B cell (primary cell): ENCODE data around the gene RSPRY1. TPM values are rescaled to one million over a fixed set of nuclear protein-coding genes. Genes with fewer than 3 reads are reported as not detected.

ENCODE experiments used
- ATAC-seq: fragments of 200-7000 bp; cut with Tn5 transposase; one replicate; pipeline ENCODE4 v1.10.0; 2021; ENCODE audit warnings: low read depth, mild to moderate bottlenecking, moderate number of reproducible peaks, moderate library complexity
- CTCF ChIA-PET: fragments of 350-600 bp; sonication (Branson Sonifier 250); formaldehyde crosslinking; loops from one replicate; lab custom pipeline; 2021; ENCODE audit warnings: antibody characterized with exemption, inconsistent platforms; lab: Charles Lee
- POLR2A ChIA-PET: fragments of 350-600 bp; sonication (Branson Sonifier 250); formaldehyde crosslinking; loops from one replicate; lab custom pipeline; 2021; ENCODE audit warnings: antibody characterized with exemption; lab: Charles Lee
- DNase-seq: peaks from one replicate; pipeline ENCODE4 v3.0.0; 2013
- H2AFZ ChIP-seq: 2 replicates; pipeline ENCODE4 v1.6.1; 2012; ENCODE audit warnings: mild to moderate bottlenecking, low read depth, low read length; ENCODE audit not compliant: insufficient read depth, poor library complexity, severe bottlenecking
- H3K27ac ChIP-seq, 2 donors: 1 replicate in 1 of 2; 2 replicates in 1 of 2; pipeline ENCODE4 v1.5.1; 2012 to 2013; ENCODE audit warnings: low read length in 2 of 2, mild to moderate bottlenecking in 2 of 2, moderate library complexity in 1 of 2
- H3K27me3 ChIP-seq, 4 experiments: fragments of 200-600 bp in 1 of 4; sonication (generic) in 1 of 4; replicated peaks in 1 of 4; 1 replicate in 2 of 4; 2 replicates in 2 of 4; pipeline versions ENCODE4 v1.6.1 to v1.7.0; 2013 to 2016; ENCODE audit warnings: low read length in 3 of 4, mild to moderate bottlenecking in 2 of 4, mixed read lengths in 1 of 4, moderate library complexity in 1 of 4; ENCODE audit not compliant: insufficient read depth in 4 of 4, control insufficient read depth in 3 of 4; ENCODE audit errors: control extremely low read depth in 1 of 4
- H3K36me3 ChIP-seq, 2 experiments: replicated peaks in 1 of 2; 1 replicate in 1 of 2; 2 replicates in 1 of 2; pipeline versions ENCODE4 v1.6.1 to v1.7.1; 2013; ENCODE audit warnings: low read length in 1 of 2; ENCODE audit not compliant: insufficient read depth in 2 of 2, control insufficient read depth in 1 of 2; ENCODE audit errors: control extremely low read depth in 1 of 2, extremely low read depth in 1 of 2
- H3K4me1 ChIP-seq, 2 donors: fragments of 200-600 bp in 1 of 2; sonication (generic) in 1 of 2; 1 replicate in 1 of 2; 2 replicates in 1 of 2; pipeline versions ENCODE4 v1.5.1 to v1.6.1; 2013 to 2017; ENCODE audit warnings: low read length in 2 of 2; ENCODE audit not compliant: control insufficient read depth in 2 of 2, insufficient read depth in 2 of 2
- H3K4me2 ChIP-seq: replicated peaks from 2 replicates; pipeline ENCODE3; 2012; ENCODE audit warnings: mild to moderate bottlenecking, low read depth, low read length; ENCODE audit not compliant: poor library complexity, severe bottlenecking
- H3K4me3 ChIP-seq, 5 experiments: fragments of 200-600 bp in 1 of 5; sonication (generic) in 1 of 5; 1 replicate in 3 of 5; 2 replicates in 2 of 5; pipeline versions ENCODE4 v1.5.1 to v1.7.0; 2011 to 2016; ENCODE audit warnings: low read length in 4 of 5, mild to moderate bottlenecking in 4 of 5, low read depth in 2 of 5, control low read depth in 1 of 5, moderate library complexity in 1 of 5; ENCODE audit not compliant: insufficient read depth in 1 of 5; ENCODE audit errors: control extremely low read depth in 1 of 5, extremely low read depth in 1 of 5
- H3K79me2 ChIP-seq: fragments of 200-600 bp; sonication (generic); one replicate; pipeline ENCODE4 v1.6.0; 2016; ENCODE audit warnings: low read length; ENCODE audit not compliant: control insufficient read depth, insufficient read depth
- H3K9ac ChIP-seq: fragments of 200-600 bp; sonication (generic); 2 replicates; pipeline ENCODE4 v1.6.1; 2017; ENCODE audit warnings: mild to moderate bottlenecking, low read length, moderate library complexity
- H3K9me3 ChIP-seq, 3 donors: one replicate each; pipeline versions ENCODE4 v1.6.1 to v1.7.1; 2013; ENCODE audit warnings: low read length in 2 of 3; ENCODE audit not compliant: control insufficient read depth in 2 of 3, insufficient read depth in 1 of 3; ENCODE audit errors: control extremely low read depth in 1 of 3
- H4K20me1 ChIP-seq: 2 replicates; pipeline ENCODE4 v1.6.0; 2012; ENCODE audit warnings: mild to moderate bottlenecking, low read length; ENCODE audit not compliant: insufficient read depth, control insufficient read depth, poor library complexity, severe bottlenecking
- H3K27ac Mint-ChIP-seq: one replicate; pipeline ENCODE4 v1.8.0; 2021; ENCODE audit warnings: mixed read lengths
- H3K27me3 Mint-ChIP-seq: one replicate; pipeline ENCODE4 v1.8.0; 2021; ENCODE audit warnings: mixed read lengths
- H3K4me1 Mint-ChIP-seq: one replicate; pipeline ENCODE4 v1.8.0; 2021; ENCODE audit warnings: mixed read lengths
- H3K4me3 Mint-ChIP-seq: one replicate; pipeline ENCODE4 v1.8.0; 2021; ENCODE audit warnings: mixed read lengths
- H3K9me3 Mint-ChIP-seq: one replicate; pipeline ENCODE4 v1.8.0; 2022; ENCODE audit warnings: mixed read lengths; ENCODE audit not compliant: insufficient read depth
- CTCF ChIP-seq: fragments of 200-600 bp; IDR thresholded peaks from one replicate; pipeline ENCODE4 v1.8.0; 2022; ENCODE audit warnings: antibody characterized with exemption, mild to moderate bottlenecking
- EZH2 ChIP-seq: IDR thresholded peaks from 2 replicates; pipeline ENCODE4 v1.6.1; 2012; ENCODE audit warnings: borderline replicate concordance, low read depth, mild to moderate bottlenecking, moderate library complexity, low read length; ENCODE audit not compliant: insufficient read depth, poor library complexity, severe bottlenecking
- WGBS: methylation state at CpG from one replicate; pipeline ENCODE4 v1.1.5; 2013; ENCODE audit warnings: missing lambda C conversion rate; ENCODE audit not compliant: insufficient coverage; 5-methylcytosine and 5-hydroxymethylcytosine counted together
- intact Hi-C: fragments of 100-400 bp; cut with micrococcal nuclease; formaldehyde crosslinking; loops from one replicate; pipeline ENCODE4 v1.10.0; 2022
- polyA plus RNA-seq: library from polyadenylated mRNA; depleted of rRNA; stranded (reverse); fragments of >200 nt; gene quantifications from 2 replicates; pipeline ENCODE4 v1.2.3, GENCODE V29; 2012
- total RNA-seq, 2 donors: library from RNA; stranded (reverse); fragments of 120-200 nt in 1 of 2; gene quantifications; 1 replicate in 1 of 2; 2 replicates in 1 of 2; pipeline versions ENCODE4 v1.2.3 to v1.2.4, GENCODE V29; 2013 to 2022

RSPRY1 gene
- total and polyA plus RNA-seq, 2 donors (not counting 1 experiment from before 2014, with no cell fraction given): 9.6 to 38.4 TPM

GRCh38 chr16:57202095-57202886, 16.2 kb downstream of the RSPRY1 start:
- Histone ChIP-seq H3K9ac (no peak overlapping the region), H3K4me2 (no peak overlapping the region), H3K27me3 (no peaks in the 10 kb centered on the region), H3K36me3 (peaks cover 3 to 21% of the 10 kb centered on the region in 2 experiments), H3K4me3 (no peak overlapping the region), H3K79me2 (peaks cover 24% of the 10 kb centered on the region), H3K27ac (no peak overlapping the region), H3K4me1 (no peaks in the 10 kb centered on the region), H4K20me1 (peaks cover 11% of the 10 kb centered on the region), H3K9me3 (no peaks in the 10 kb centered on the region), H2AFZ (no peak overlapping the region)
- H3K4me3 Mint-ChIP-seq: no peak overlapping the region
- intact Hi-C loops: no loop called here
- ATAC-seq (no peak), DNase-seq (no peak)
- no peak overlapping the region for H3K27ac Mint-ChIP-seq
- H3K9me3 Mint-ChIP-seq: no peaks in the 10 kb centered on the region
- ChIA-PET POLR2A (no interaction called here), CTCF (no interaction called here)
- peaks cover 3% of the 10 kb centered on the region for H3K4me1 Mint-ChIP-seq
- WGBS: 97% methylated on average over 5 of the region's 7 CpGs
- H3K27me3 Mint-ChIP-seq: no peaks in the 10 kb centered on the region
- TF ChIP-seq EZH2 (no peak), CTCF (no peak)

- no peak for ATAC-seq
- H3K27ac ChIP-seq: no peak overlapping the region
- no peak overlapping the region for H3K27ac Mint-ChIP-seq
Measured at GRCh38 chr16:57203451-57203850, 17.3 kb downstream of the RSPRY1 start.

More at GRCh38 chr16:57203451-57203850, 17.3 kb downstream of the RSPRY1 start:
- Mint-ChIP-seq H3K27me3 (no peaks in the 10 kb centered on the region), H3K4me3 (no peak overlapping the region), H3K4me1 (peaks cover 3% of the 10 kb centered on the region), H3K9me3 (no peaks in the 10 kb centered on the region)
- no CpG with 5 or more reads among the region's 1 CpG for WGBS
- H2AFZ ChIP-seq: no peak overlapping the region
- no peak overlapping the region for H3K9ac ChIP-seq
- no peak for DNase-seq
- peaks cover 5 to 28% of the 10 kb centered on the region in 2 experiments for H3K36me3 ChIP-seq
- ChIA-PET CTCF (no interaction called here), POLR2A (no interaction called here)
- H3K4me3 ChIP-seq: no peak overlapping the region
- TF ChIP-seq CTCF: no peak
- TF ChIP-seq EZH2: no peak
- H3K27me3 ChIP-seq: no peaks in the 10 kb centered on the region
- H3K79me2 ChIP-seq: peaks cover 14% of the 10 kb centered on the region
- H3K4me1 ChIP-seq: no peaks in the 10 kb centered on the region
- no peak overlapping the region for H3K4me2 ChIP-seq
- no peaks in the 10 kb centered on the region for H3K9me3 ChIP-seq
- intact Hi-C loops: no loop called here
- H4K20me1 ChIP-seq: peaks cover 7% of the 10 kb centered on the region
